ENCODE data around the gene ADRM1.

ADRM1 gene

DNA sequence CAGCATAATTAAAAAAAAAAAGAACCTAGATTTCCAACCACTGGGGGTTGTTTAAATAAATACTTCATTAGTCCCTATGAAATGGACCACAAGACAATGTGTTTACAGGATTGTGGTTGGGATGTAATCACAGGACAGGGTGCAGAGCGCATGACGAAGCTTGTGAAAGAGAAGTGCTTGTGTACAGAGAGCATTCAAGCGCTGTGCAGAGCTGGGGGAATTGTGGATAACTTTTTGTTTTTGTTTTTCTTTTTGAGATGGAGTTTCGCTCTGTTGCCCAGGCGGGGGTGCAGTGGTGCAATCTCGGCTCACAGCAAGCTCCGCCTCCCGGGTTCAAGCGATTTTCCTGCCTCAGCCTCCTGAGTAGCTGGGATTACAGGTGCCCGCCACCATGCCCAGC, 42.0 kb downstream of the ADRM1 start:
- TF ChIP-seq, protein P1, sequence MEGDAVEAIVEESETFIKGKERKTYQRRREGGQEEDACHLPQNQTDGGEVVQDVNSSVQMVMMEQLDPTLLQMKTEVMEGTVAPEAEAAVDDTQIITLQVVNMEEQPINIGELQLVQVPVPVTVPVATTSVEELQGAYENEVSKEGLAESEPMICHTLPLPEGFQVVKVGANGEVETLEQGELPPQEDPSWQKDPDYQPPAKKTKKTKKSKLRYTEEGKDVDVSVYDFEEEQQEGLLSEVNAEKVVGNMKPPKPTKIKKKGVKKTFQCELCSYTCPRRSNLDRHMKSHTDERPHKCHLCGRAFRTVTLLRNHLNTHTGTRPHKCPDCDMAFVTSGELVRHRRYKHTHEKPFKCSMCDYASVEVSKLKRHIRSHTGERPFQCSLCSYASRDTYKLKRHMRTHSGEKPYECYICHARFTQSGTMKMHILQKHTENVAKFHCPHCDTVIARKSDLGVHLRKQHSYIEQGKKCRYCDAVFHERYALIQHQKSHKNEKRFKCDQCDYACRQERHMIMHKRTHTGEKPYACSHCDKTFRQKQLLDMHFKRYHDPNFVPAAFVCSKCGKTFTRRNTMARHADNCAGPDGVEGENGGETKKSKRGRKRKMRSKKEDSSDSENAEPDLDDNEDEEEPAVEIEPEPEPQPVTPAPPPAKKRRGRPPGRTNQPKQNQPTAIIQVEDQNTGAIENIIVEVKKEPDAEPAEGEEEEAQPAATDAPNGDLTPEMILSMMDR (IDR thresholded peaks at IDR 0.05) = no peak

DNA sequence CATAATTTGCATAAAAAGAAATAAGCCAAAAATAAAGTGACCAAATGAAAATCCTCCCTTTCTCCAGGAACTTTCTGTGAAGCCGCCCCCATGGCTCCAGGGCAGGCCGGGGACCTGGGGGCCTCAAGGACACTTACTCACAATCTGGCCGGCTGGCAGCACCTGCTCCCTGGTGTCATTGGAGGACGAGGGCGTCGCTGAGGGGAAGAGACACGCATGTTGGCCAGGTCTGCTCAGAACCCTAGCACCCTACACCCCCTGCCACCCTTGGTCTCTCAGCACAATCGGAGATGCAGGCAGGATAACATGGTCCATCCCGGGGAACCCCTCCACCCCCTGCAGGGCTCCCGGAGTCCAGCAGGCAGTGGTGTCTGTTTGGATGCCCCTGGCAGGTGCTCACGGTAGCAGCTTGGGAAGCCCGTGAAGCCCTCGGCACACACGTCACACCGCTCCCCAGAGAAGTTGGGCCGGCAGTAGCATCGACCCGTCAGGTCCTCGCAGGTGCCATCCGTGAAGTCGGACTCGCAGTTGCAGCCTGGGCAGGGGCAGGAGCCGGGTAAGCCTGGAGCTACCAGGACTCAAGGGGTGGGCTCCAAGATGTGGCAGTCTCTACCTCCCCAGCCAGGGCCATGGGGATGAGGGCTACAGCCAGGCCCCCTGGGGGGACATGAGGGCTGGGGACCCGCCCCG, 43.0 kb downstream of the ADRM1 start:
- TF ChIP-seq, protein P1 (IDR thresholded peaks at IDR 0.05) = no peak

DNA sequence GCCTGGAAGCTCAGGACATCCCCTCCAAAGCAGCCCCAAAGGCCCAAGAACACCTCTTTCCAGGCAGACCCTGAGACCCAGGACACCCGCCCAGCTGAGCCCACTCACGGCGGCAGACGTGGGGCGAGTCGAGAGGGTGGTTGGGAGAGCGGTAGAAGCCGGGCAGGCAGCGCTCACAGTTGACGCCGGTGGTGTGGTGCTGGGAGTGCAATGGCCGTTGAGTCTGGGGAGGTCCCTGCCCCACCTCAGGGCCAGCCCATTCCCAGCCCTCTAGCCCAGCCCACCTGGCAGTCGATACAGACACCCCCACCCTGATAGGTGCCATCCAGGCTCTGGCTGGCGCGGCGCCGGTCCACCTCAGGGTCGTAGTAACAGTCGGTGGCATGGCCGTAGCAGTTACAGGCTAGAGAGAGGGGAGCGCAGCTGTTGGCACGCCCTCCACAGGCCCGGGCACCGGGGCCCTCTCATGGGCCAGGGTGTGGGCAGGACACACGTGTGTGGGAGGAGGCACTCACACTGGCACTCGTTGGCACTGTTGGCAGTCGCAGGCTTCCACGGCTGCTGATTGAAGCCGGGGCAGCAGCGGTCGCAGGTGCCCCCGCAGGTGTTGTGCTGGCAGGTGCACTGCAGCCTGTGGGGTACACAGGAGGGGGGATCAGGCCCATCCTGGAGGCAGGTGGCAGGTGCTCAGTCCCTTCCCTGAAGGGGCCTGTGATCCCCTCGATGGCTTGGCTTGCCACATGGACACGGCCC, 43.8 kb downstream of the ADRM1 start:
- TF ChIP-seq, protein P1 (IDR thresholded peaks at IDR 0.05) = no peak

DNA sequence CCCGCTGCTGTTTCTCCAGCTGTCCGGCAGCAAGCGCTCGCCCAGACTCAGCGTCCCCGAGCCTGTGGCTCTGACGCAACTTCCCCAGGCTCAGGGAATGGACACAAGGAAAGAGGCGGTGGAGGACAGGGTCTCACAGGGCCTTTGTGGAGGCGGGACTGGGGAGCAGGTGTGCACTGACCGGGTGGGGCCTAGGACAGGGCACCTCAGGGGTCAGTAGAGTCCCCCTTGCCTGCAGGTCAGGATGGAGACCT, 44.3 kb downstream of the ADRM1 start:
- TF ChIP-seq, protein P1 (IDR thresholded peaks at IDR 0.05) = no peak

DNA sequence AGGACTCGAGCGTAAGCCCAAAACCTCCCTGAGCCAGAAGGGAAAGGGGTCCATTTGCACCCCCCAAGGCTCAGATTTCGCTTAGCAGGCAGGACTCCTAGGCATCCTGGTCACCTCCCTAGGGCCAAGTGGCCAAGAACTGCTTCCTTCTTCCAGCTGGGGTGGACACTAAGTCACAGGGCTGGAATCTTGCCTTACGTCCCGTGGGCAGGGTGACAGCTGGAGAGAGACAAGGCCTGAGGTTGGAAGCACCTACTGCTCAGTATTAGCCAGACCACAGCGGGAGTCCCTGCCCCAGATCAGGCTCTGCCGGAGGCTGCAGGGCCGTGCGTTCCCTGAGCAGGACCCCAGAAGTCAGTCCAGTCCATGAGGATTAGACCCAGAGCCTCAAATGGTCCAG, 44.6 kb downstream of the ADRM1 start:
- TF ChIP-seq, protein P1 (IDR thresholded peaks at IDR 0.05) = no peak

DNA sequence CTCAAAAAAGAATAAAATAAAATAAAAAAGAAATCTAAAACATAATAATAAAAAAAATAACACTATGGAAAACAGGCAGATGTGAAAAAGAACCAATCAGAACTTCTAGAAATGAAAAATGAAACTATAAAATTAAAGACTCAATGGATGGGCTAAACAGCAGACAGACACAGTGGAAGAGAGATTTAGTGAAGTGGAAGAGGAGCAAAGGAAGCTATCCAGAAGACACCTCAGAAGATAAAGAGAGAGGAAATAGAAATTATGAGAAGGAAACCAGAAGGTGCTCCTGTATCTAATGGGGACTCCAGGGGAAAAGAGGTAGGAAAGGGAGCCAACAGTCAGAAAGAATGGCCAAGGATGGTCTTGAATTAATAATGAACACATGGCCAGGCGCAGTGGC, 45.8 kb downstream of the ADRM1 start:
- TF ChIP-seq, protein P1 (IDR thresholded peaks at IDR 0.05) = no peak

DNA sequence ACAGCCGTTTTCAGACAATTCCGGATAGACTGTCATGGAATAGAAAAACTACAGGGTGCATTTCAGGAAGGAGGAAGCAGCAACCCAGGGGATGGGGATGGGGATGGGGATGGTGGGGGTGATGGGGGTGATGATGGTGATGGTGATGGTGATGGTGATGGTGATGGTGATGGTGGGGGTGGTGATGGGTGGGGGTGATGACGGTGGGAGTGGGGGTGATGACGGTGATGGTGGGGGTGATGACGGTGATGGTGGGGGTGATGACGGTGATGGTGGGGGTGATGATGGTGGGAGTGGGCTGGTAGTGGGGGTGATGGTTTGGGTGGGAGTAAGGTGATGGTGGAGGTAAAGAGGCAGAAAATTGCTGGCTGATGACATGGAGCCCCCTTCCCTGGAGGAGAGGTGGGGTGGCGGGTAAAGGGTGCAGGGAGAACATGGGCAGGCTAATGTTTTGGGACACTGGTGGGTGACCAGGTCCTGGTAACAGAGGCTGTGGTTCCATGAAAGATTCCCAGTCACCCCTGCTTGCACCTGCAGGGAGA, 46.8 kb downstream of the ADRM1 start:
- TF ChIP-seq, protein P1 (IDR thresholded peaks at IDR 0.05) = no peak
